ENCODE data around the gene FCAR. TPM values are rescaled to one million over a fixed set of nuclear protein-coding genes. Genes with fewer than 3 reads are reported as not detected.

FCAR gene
- total RNA-seq, 1 donor: not detected

- Histone ChIP-seq H3K36me3 (ENCODE audit: insufficient read depth, low read length) (no peaks in the 10 kb centered on the region), H3K4me1 (ENCODE audit: insufficient read depth, low read length) (no peaks in the 10 kb centered on the region), H3K79me2 (ENCODE audit: insufficient read depth, low read length) (no peaks in the 10 kb centered on the region), H4K20me1 (ENCODE audit: insufficient read depth, low read length) (no peaks in the 10 kb centered on the region), H3K9me3 (ENCODE audit: low read depth, low read length) (no peaks in the 10 kb centered on the region), H2AFZ (ENCODE audit: low read length) (no peak overlapping the region), H3K27ac (ENCODE audit: low read depth, low read length) (no peak overlapping the region), H3K27me3 (ENCODE audit: insufficient read depth, low read length) (no peaks in the 10 kb centered on the region), H3K4me2 (ENCODE audit: insufficient read depth, low read length) (no peak overlapping the region), H3K4me3 (ENCODE audit: insufficient read depth, low read length) (no peak overlapping the region)
- TF ChIP-seq CTCF (IDR thresholded peaks at IDR 0.05; ENCODE audit: extremely low read depth, low read depth, low read length): no peak
- peak; percentile 1 for DNase-seq (ENCODE audit: insufficient read length, low spot score, missing footprints)
Observed at GRCh38 chr19:54871696-54872095, 2.3 kb upstream of the FCAR start.

- Histone ChIP-seq H3K4me1 (ENCODE audit: insufficient read depth, low read length) (no peaks in the 10 kb centered on the region), H3K27me3 (ENCODE audit: insufficient read depth, low read length) (no peaks in the 10 kb centered on the region), H4K20me1 (ENCODE audit: insufficient read depth, low read length) (no peaks in the 10 kb centered on the region)
Observed at GRCh38 chr19:54875506-54875905, 1.5 kb downstream of the FCAR start.

GRCh38 chr19:54877471-54877870 lies 3.4 kb downstream of the FCAR start:
- no peak overlapping the region for H3K4me3 ChIP-seq (ENCODE audit: insufficient read depth, low read length)
- no peaks in the 10 kb centered on the region for H4K20me1 ChIP-seq (ENCODE audit: insufficient read depth, low read length)
- H3K36me3 ChIP-seq (ENCODE audit: insufficient read depth, low read length): no peaks in the 10 kb centered on the region
- TF ChIP-seq CTCF (IDR thresholded peaks at IDR 0.05; ENCODE audit: extremely low read depth, low read depth, low read length): no peak
- no peaks in the 10 kb centered on the region for H3K9me3 ChIP-seq (ENCODE audit: low read depth, low read length)
- H3K4me2 ChIP-seq (ENCODE audit: insufficient read depth, low read length): no peak overlapping the region
- no peaks in the 10 kb centered on the region for H3K4me1 ChIP-seq (ENCODE audit: insufficient read depth, low read length)
- H3K27ac ChIP-seq (ENCODE audit: low read depth, low read length): no peak overlapping the region
- no peaks in the 10 kb centered on the region for H3K27me3 ChIP-seq (ENCODE audit: insufficient read depth, low read length)
- H3K79me2 ChIP-seq (ENCODE audit: insufficient read depth, low read length): no peaks in the 10 kb centered on the region
- no peak overlapping the region for H2AFZ ChIP-seq (ENCODE audit: low read length)
- DNase-seq (ENCODE audit: insufficient read length, low spot score, missing footprints): no peak

More at GRCh38 chr19:54875506-54875905, 1.5 kb downstream of the FCAR start:
- no peak overlapping the region for H3K27ac ChIP-seq (ENCODE audit: low read depth, low read length)
- H3K9me3 ChIP-seq (ENCODE audit: low read depth, low read length): no peaks in the 10 kb centered on the region
- no peak for TF ChIP-seq CTCF (IDR thresholded peaks at IDR 0.05; ENCODE audit: extremely low read depth, low read depth, low read length)
- H3K79me2 ChIP-seq (ENCODE audit: insufficient read depth, low read length): no peaks in the 10 kb centered on the region
- peak; percentile 2 for DNase-seq (ENCODE audit: insufficient read length, low spot score, missing footprints)
- H2AFZ ChIP-seq (ENCODE audit: low read length): no peak overlapping the region
- no peak overlapping the region for H3K4me3 ChIP-seq (ENCODE audit: insufficient read depth, low read length)
- no peaks in the 10 kb centered on the region for H3K36me3 ChIP-seq (ENCODE audit: insufficient read depth, low read length)
- no peak overlapping the region for H3K4me2 ChIP-seq (ENCODE audit: insufficient read depth, low read length)

DNA sequence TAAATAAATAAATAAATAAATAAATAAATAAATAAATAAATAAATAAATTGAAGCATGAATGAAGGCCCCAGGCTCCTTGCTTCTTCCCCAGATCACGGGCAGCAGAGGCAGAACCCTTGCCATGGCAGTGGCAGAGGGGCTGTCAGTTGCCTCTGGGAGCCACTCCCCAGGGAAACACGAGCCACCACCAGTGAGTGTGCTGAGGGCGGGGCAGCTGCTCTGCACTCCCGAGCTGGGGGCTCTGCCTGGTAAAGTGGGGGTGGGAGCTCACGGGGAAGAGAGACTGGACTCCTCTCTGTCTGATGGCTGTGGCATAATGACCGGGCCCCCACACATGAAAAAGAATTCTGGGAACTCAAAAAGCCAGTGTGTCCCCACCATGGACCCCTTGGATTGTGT lies 7.8 kb downstream of the FCAR start:
- Histone ChIP-seq H3K79me2 (ENCODE audit: insufficient read depth, low read length) (no peaks in the 10 kb centered on the region), H3K4me3 (ENCODE audit: insufficient read depth, low read length) (no peak overlapping the region), H4K20me1 (ENCODE audit: insufficient read depth, low read length) (no peaks in the 10 kb centered on the region), H3K27ac (ENCODE audit: low read depth, low read length) (no peak overlapping the region), H3K27me3 (ENCODE audit: insufficient read depth, low read length) (no peaks in the 10 kb centered on the region), H3K36me3 (ENCODE audit: insufficient read depth, low read length) (no peaks in the 10 kb centered on the region), H3K4me2 (ENCODE audit: insufficient read depth, low read length) (no peak overlapping the region), H2AFZ (ENCODE audit: low read length) (no peak overlapping the region), H3K9me3 (ENCODE audit: low read depth, low read length) (no peaks in the 10 kb centered on the region), H3K4me1 (ENCODE audit: insufficient read depth, low read length) (no peaks in the 10 kb centered on the region)
- DNase-seq (ENCODE audit: insufficient read length, low spot score, missing footprints): no peak
- TF ChIP-seq CTCF (IDR thresholded peaks at IDR 0.05; ENCODE audit: extremely low read depth, low read depth, low read length): no peak
